ENCODE measurements around the gene AP4B1. TPM values are rescaled to one million over a fixed set of nuclear protein-coding genes. Genes with fewer than 3 reads are reported as not detected.

AP4B1 gene
- total RNA-seq, 1 experiment from 2014 or later = 14.2 TPM

DNA sequence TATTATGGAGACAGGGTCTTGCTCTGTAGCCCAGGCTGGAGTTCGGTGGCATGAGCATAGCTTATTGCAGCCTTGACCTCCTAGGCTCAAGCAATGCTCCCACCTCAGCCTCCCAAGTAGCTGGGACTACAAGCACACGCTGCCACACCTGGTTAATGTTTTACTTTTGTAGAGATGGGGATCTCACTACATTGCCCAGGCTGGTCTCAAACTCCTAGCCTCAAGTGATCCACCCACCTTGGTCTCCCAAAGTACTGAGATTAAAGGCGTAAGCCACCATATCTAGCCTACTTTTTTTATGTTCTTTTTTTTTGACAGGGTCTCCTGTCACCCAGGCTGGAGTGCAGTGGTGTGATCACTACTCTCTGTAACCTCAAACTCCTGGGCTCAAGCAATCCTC is 11.3 kb downstream of the AP4B1 start:
- ChIA-PET CTCF (no interaction called here), POLR2A (no interaction called here)
- ATAC-seq = no peak
- Mint-ChIP-seq H3K9me3 (no peaks in the 10 kb centered on the region), H3K27me3 (ENCODE audit: low read depth) (no peaks in the 10 kb centered on the region), H3K4me3 (no peak overlapping the region), H3K36me3 (peaks cover 10% of the 10 kb centered on the region), H3K4me1 (no peaks in the 10 kb centered on the region), H3K27ac (no peak overlapping the region)
- no peak for DNase-seq (ENCODE audit: low spot score)
- TF ChIP-seq ZNF317 (CRISPR knock-in tag; IDR thresholded peaks at IDR 0.05; ENCODE audit: borderline replicate concordance, low read depth) (no peak), RORB (CRISPR knock-in tag; IDR thresholded peaks at IDR 0.05) (no peak), NFE2L1 (CRISPR knock-in tag; IDR thresholded peaks at IDR 0.05) (no peak), SP1 (CRISPR knock-in tag; conservative IDR thresholded peaks at IDR 0.05) (no peak), TEAD4 (CRISPR knock-in tag; IDR thresholded peaks at IDR 0.05) (no peak)

GRCh38 chr1:113891631-113892220 is 12.9 kb downstream of the AP4B1 start:
- Mint-ChIP-seq H3K4me3 (no peak overlapping the region), H3K9me3 (no peaks in the 10 kb centered on the region), H3K4me1 (no peaks in the 10 kb centered on the region), H3K36me3 (peaks cover 2% of the 10 kb centered on the region; the same call in 1 of the 2 replicates), H3K27ac (no peak overlapping the region), H3K27me3 (ENCODE audit: low read depth) (peaks cover 4% of the 10 kb centered on the region; the same call in 1 of the 2 replicates)
- POLR2A ChIA-PET = interaction anchor here (0.7 kb wide), 1 partner anchor 8 kb away, joined by 3 read pairs; no protein-coding TSS in a partner anchor
- ATAC-seq (no peak), DNase-seq (ENCODE audit: low spot score) (no peak)
- TF ChIP-seq PRDM15 (CRISPR knock-in tag; IDR thresholded peaks at IDR 0.05) (no peak), ETV6 (CRISPR knock-in tag; IDR thresholded peaks at IDR 0.05) (no peak), ZNF138 (CRISPR knock-in tag; conservative IDR thresholded peaks at IDR 0.05) (no peak), ZNF317 (CRISPR knock-in tag; IDR thresholded peaks at IDR 0.05; ENCODE audit: borderline replicate concordance, low read depth) (no peak), CREM (CRISPR knock-in tag; IDR thresholded peaks at IDR 0.05) (no peak), PRRX2 (CRISPR knock-in tag; IDR thresholded peaks at IDR 0.05) (no peak), SP1 (CRISPR knock-in tag; conservative IDR thresholded peaks at IDR 0.05) (no peak), GABPB1 (CRISPR knock-in tag; IDR thresholded peaks at IDR 0.05) (no peak), ATF2 (CRISPR knock-in tag; IDR thresholded peaks at IDR 0.05; ENCODE audit: borderline replicate concordance, low read depth) (no peak)
- TF ChIP-seq, protein P1, sequence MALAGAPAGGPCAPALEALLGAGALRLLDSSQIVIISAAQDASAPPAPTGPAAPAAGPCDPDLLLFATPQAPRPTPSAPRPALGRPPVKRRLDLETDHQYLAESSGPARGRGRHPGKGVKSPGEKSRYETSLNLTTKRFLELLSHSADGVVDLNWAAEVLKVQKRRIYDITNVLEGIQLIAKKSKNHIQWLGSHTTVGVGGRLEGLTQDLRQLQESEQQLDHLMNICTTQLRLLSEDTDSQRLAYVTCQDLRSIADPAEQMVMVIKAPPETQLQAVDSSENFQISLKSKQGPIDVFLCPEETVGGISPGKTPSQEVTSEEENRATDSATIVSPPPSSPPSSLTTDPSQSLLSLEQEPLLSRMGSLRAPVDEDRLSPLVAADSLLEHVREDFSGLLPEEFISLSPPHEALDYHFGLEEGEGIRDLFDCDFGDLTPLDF (CRISPR knock-in tag; IDR thresholded peaks at IDR 0.05) = no peak
- TF ChIP-seq, protein P2, sequence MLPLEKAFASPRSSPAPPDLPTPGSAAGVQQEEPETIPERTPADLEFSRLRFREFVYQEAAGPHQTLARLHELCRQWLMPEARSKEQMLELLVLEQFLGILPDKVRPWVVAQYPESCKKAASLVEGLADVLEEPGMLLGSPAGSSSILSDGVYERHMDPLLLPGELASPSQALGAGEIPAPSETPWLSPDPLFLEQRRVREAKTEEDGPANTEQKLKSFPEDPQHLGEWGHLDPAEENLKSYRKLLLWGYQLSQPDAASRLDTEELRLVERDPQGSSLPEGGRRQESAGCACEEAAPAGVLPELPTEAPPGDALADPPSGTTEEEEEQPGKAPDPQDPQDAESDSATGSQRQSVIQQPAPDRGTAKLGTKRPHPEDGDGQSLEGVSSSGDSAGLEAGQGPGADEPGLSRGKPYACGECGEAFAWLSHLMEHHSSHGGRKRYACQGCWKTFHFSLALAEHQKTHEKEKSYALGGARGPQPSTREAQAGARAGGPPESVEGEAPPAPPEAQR (CRISPR knock-in tag; IDR thresholded peaks at IDR 0.05) = no peak
- TF ChIP-seq, protein P3, sequence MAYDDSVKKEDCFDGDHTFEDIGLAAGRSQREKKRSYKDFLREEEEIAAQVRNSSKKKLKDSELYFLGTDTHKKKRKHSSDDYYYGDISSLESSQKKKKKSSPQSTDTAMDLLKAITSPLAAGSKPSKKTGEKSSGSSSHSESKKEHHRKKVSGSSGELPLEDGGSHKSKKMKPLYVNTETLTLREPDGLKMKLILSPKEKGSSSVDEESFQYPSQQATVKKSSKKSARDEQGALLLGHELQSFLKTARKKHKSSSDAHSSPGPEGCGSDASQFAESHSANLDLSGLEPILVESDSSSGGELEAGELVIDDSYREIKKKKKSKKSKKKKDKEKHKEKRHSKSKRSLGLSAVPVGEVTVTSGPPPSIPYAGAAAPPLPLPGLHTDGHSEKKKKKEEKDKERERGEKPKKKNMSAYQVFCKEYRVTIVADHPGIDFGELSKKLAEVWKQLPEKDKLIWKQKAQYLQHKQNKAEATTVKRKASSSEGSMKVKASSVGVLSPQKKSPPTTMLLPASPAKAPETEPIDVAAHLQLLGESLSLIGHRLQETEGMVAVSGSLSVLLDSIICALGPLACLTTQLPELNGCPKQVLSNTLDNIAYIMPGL (CRISPR knock-in tag; IDR thresholded peaks at IDR 0.05) = no peak
- CTCF ChIA-PET = interaction anchor here (0.7 kb wide), 5 partner anchors 9 to 324 kb away, joined by 3 to 5 read pairs (median 4); no protein-coding TSS in a partner anchor
